ENCODE results near the gene CCDC38. TPM values are rescaled to one million over a fixed set of nuclear protein-coding genes. Genes with fewer than 3 reads are reported as not detected.
A peak's percentile ranks its signal among the peaks of the same experiment; 100 is the strongest.

The CCDC38 gene
- total RNA-seq (ENCODE audit: unreplicated experiment) = not detected
- long read RNA-seq = 0 reads

DNA sequence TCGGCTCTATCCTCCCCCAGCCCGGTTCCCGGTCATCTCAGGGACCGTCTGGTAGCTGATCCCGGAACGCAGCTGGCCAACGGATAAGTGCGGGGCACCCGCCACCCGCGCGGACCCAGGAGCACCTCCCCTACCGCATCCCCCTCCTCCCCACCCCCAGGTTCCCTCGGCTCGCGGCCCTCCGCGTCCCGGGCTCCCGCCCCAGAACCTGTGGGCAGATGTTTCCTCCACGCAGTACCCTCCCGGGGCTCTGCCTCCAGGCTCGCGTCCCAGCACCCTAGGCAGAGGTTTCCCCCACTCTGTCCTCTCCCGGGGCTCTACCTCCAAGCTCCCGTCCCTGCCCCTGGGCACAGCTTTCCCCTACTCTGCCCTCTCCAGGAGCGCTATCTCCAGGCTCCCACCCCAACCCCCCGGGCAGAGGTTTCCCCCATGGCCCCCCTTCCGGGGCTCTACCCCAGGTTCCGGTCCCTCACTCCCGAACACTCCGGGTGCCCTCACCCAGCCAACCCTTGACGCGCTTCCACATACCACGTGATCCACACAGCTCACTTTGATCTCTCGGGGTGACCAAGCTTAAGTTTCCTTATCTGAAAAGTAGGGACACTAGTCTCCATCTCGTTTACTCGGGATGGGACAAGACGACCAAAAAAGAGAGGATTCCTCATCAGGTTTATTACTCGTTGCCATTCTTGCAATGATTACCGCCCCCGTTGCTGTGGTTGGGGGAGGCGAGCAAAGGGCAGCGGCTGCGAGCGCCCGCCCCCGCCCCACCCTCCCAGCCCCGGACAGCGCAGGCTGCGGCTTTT lies at the start of gene CCDC38:
TSS of gene CCDC38 (minus strand) at position 91 of the 806 bp plus-strand sequence. CDS start 6,105 bp downstream, outside the sequence.
- H3K36me3 Mint-ChIP-seq (ENCODE audit: unreplicated experiment) = no peaks in the 10 kb centered on the region
- DNase-seq = peak; percentile 59
- H3K27me3 Mint-ChIP-seq (ENCODE audit: unreplicated experiment) = no peaks in the 10 kb centered on the region
- TF ChIP-seq, protein P1, sequence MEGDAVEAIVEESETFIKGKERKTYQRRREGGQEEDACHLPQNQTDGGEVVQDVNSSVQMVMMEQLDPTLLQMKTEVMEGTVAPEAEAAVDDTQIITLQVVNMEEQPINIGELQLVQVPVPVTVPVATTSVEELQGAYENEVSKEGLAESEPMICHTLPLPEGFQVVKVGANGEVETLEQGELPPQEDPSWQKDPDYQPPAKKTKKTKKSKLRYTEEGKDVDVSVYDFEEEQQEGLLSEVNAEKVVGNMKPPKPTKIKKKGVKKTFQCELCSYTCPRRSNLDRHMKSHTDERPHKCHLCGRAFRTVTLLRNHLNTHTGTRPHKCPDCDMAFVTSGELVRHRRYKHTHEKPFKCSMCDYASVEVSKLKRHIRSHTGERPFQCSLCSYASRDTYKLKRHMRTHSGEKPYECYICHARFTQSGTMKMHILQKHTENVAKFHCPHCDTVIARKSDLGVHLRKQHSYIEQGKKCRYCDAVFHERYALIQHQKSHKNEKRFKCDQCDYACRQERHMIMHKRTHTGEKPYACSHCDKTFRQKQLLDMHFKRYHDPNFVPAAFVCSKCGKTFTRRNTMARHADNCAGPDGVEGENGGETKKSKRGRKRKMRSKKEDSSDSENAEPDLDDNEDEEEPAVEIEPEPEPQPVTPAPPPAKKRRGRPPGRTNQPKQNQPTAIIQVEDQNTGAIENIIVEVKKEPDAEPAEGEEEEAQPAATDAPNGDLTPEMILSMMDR (IDR thresholded peaks at IDR 0.05; ENCODE audit: partially characterized antibody, unreplicated experiment) = no peak
- peak within 1 kb of the TSS; percentile 96 for H3K4me3 Mint-ChIP-seq (ENCODE audit: unreplicated experiment)
- H3K27ac Mint-ChIP-seq (ENCODE audit: unreplicated experiment) = no peak within 1 kb of the TSS
- no peaks in the 10 kb centered on the region for H3K4me1 Mint-ChIP-seq (ENCODE audit: low read depth, unreplicated experiment)
- H3K9me3 Mint-ChIP-seq (ENCODE audit: unreplicated experiment) = peaks cover 4% of the 10 kb centered on the region

DNA sequence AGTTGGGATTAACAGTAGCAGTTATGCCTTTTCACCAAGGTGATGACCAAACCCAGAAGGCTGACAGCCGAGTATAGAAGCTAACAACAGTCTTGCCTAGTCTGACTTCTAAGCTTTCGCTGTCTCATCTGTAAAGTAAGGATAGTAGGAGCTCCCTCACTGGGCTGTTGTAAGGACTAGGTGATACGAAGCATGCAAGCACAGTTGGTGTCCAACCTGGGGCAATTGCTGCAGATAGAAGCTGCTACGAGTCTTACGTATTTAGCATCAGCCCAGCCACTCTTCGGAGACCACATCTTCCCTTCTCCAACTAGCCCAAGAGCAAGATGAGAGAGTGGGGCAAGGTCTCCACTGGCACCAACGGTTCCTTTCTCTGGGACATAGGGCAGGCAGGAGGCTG lies 47.7 kb upstream of the CCDC38 start:
- no peak for DNase-seq
- Mint-ChIP-seq H3K27me3 (ENCODE audit: unreplicated experiment) (peaks cover 2% of the 10 kb centered on the region), H3K4me3 (ENCODE audit: unreplicated experiment) (no peak overlapping the region), H3K9me3 (ENCODE audit: unreplicated experiment) (peaks cover 2% of the 10 kb centered on the region), H3K36me3 (ENCODE audit: unreplicated experiment) (no peaks in the 10 kb centered on the region), H3K4me1 (ENCODE audit: low read depth, unreplicated experiment) (no peaks in the 10 kb centered on the region), H3K27ac (ENCODE audit: unreplicated experiment) (no peak overlapping the region)
- TF ChIP-seq, protein P1 (IDR thresholded peaks at IDR 0.05; ENCODE audit: partially characterized antibody, unreplicated experiment) = no peak

DNA sequence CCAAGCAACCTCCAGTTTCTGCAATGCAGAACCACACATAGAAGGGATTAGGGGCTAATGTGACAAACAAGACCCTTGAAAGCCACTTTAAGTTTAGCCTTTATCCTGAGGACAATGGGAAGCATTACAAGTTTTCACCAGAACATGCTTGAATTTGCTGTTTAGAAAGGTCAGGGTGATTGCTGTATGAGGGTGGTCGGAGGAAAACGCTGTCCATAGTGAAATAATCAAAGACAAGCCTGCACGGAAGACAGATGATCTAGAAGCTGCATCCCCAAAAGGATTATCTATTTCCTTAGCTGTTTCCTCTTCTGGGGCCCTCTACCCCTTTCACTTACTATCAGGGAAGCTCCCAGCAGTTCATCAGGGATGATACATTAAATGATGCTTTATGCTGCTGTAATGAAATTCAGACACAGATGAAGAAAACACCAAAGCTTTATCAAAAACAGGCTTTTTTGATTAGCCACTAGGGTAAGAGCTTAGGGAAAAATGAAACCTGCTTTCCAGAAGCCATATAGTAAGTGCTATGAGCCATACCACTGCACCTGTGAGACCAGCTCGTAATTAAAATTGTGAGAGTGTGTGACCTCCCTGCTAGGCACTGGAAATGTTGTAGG lies 47.2 kb upstream of the CCDC38 start:
- Mint-ChIP-seq H3K9me3 (ENCODE audit: unreplicated experiment) (peaks cover 2% of the 10 kb centered on the region), H3K36me3 (ENCODE audit: unreplicated experiment) (no peaks in the 10 kb centered on the region), H3K27me3 (ENCODE audit: unreplicated experiment) (peaks cover 2% of the 10 kb centered on the region), H3K27ac (ENCODE audit: unreplicated experiment) (no peak overlapping the region), H3K4me3 (ENCODE audit: unreplicated experiment) (no peak overlapping the region), H3K4me1 (ENCODE audit: low read depth, unreplicated experiment) (no peaks in the 10 kb centered on the region)
- TF ChIP-seq, protein P1 (IDR thresholded peaks at IDR 0.05; ENCODE audit: partially characterized antibody, unreplicated experiment) = no peak
- no peak for DNase-seq

DNA sequence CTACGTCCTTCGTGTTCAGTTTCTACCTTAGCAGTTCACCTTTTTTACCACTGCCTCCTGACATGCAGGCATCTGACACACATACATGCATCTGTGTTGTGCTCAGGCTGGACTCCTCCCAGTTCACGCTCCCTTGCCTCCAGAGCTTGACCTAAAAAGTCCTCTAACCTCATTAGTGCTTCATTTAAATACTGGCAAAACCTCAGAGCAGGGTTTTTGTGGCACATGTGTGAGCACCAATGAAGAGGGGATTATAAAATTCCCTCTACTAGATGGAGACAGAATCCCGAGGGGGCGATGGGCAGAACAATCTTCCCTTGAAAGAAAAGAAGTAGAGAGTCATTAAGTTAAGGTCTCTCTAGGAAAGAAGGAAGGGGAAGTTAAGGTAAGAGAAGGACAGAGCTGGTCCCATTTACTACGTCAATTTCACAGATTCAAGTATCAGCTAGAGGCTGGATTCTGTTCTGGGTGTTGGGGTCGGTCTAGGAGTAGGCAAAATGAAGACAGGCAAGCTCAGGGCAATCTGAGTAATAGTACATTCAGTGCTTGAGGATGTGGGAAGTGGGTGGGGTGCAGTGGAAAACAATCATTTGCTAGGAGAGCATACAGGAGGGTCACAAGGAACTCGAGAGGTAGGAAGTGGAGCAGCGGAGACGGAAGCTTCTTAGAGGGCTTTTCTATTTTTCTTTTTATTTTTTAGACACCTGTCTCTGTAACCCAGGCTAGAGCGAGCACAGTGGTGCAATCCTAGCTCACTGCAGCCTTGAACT lies 46.3 kb upstream of the CCDC38 start:
- H3K9me3 Mint-ChIP-seq (ENCODE audit: unreplicated experiment) = peaks cover 2% of the 10 kb centered on the region
- peaks cover 1% of the 10 kb centered on the region for H3K27me3 Mint-ChIP-seq (ENCODE audit: unreplicated experiment)
- no peak for DNase-seq
- H3K4me3 Mint-ChIP-seq (ENCODE audit: unreplicated experiment) = no peak overlapping the region
- no peaks in the 10 kb centered on the region for H3K4me1 Mint-ChIP-seq (ENCODE audit: low read depth, unreplicated experiment)
- TF ChIP-seq, protein P1 (IDR thresholded peaks at IDR 0.05; ENCODE audit: partially characterized antibody, unreplicated experiment) = no peak
- no peaks in the 10 kb centered on the region for H3K36me3 Mint-ChIP-seq (ENCODE audit: unreplicated experiment)
- no peak overlapping the region for H3K27ac Mint-ChIP-seq (ENCODE audit: unreplicated experiment)

Data from glutamatergic neuron (in vitro differentiated cells).